ENCODE results near the gene POTEI.
"Not testable (repeated sequence)": the region's sequence is repeated elsewhere in the genome, so short reads cannot be mapped to it uniquely, and the experiment has no call there.

POTEI gene

GRCh38 chr2:130509228-130509627 lies at the start of gene POTEI:
POTEI (minus strand) TSS chr2:130509328; CDS start chr2:130509235, 93 bp downstream.
- DNase-seq (ENCODE audit: low spot score), result not testable (repeated sequence)

GRCh38 chr2:130556441-130556840 lies 47.3 kb upstream of the POTEI start:
- not testable (repeated sequence) for DNase-seq (ENCODE audit: low spot score)

- DNase-seq (ENCODE audit: low spot score), result not testable (repeated sequence)
Observed at GRCh38 chr2:130554178-130554577, 45.0 kb upstream of the POTEI start.

GRCh38 chr2:130549475-130549874 lies 40.3 kb upstream of the POTEI start:
- DNase-seq (ENCODE audit: low spot score), result not testable (repeated sequence)

- DNase-seq (ENCODE audit: low spot score), result not testable (repeated sequence)
Observed at GRCh38 chr2:130548418-130548817, 39.3 kb upstream of the POTEI start.

GRCh38 chr2:130544978-130545377 lies 35.9 kb upstream of the POTEI start:
- DNase-seq (ENCODE audit: low spot score), result not testable (repeated sequence)

- not testable (repeated sequence) for DNase-seq (ENCODE audit: low spot score)
Observed at GRCh38 chr2:130543785-130544528, 34.8 kb upstream of the POTEI start.

GRCh38 chr2:130542789-130543188 lies 33.7 kb upstream of the POTEI start:
- DNase-seq (ENCODE audit: low spot score), result not testable (repeated sequence)

GRCh38 chr2:130538271-130538670 lies 29.1 kb upstream of the POTEI start:
- not testable (repeated sequence) for DNase-seq (ENCODE audit: low spot score)

GRCh38 chr2:130536654-130537053 lies 27.5 kb upstream of the POTEI start:
- DNase-seq (ENCODE audit: low spot score), result not testable (repeated sequence)

- not testable (repeated sequence) for DNase-seq (ENCODE audit: low spot score)
Observed at GRCh38 chr2:130531672-130532071, 22.5 kb upstream of the POTEI start.

GRCh38 chr2:130531225-130531624 lies 22.1 kb upstream of the POTEI start:
- DNase-seq (ENCODE audit: low spot score), result not testable (repeated sequence)

- DNase-seq (ENCODE audit: low spot score), result not testable (repeated sequence)
Observed at GRCh38 chr2:130530212-130530611, 21.1 kb upstream of the POTEI start.

GRCh38 chr2:130529545-130529944 lies 20.4 kb upstream of the POTEI start:
- not testable (repeated sequence) for DNase-seq (ENCODE audit: low spot score)

- DNase-seq (ENCODE audit: low spot score), result not testable (repeated sequence)
Observed at GRCh38 chr2:130527365-130527967, 18.3 kb upstream of the POTEI start.

- DNase-seq (ENCODE audit: low spot score), result not testable (repeated sequence)
Observed at GRCh38 chr2:130522390-130522789, 13.3 kb upstream of the POTEI start.

- DNase-seq (ENCODE audit: low spot score), result not testable (repeated sequence)
Observed at GRCh38 chr2:130520992-130521391, 11.9 kb upstream of the POTEI start, which contains the start of gene CFC1B. CFC1B (plus strand) TSS chr2:130521222; CDS start chr2:130521485, 263 bp downstream.

- DNase-seq (ENCODE audit: low spot score), result not testable (repeated sequence)
Observed at GRCh38 chr2:130518516-130519106, 9.5 kb upstream of the POTEI start.

GRCh38 chr2:130511747-130512451 lies 2.8 kb upstream of the POTEI start:
- not testable (repeated sequence) for DNase-seq (ENCODE audit: low spot score)

GRCh38 chr2:130510807-130511746 lies 1.9 kb upstream of the POTEI start:
- not testable (repeated sequence) for DNase-seq (ENCODE audit: low spot score)

GRCh38 chr2:130491073-130491472 lies 18.1 kb downstream of the POTEI start:
- DNase-seq (ENCODE audit: low spot score), result not testable (repeated sequence)

All from HuH-7 (cell line).